ENCODE measurements around the gene FZD2. TPM values are rescaled to one million over a fixed set of nuclear protein-coding genes. Genes with fewer than 3 reads are reported as not detected.

FZD2 gene
- total RNA-seq, 1 experiment from 2014 or later, result 46.3 TPM

GRCh38 chr17:44541884-44542581, 15.3 kb upstream of the FZD2 start:
- no peaks in the 10 kb centered on the region for H3K36me3 ChIP-seq
- H3K9me3 ChIP-seq, result no peaks in the 10 kb centered on the region
- no peaks in the 10 kb centered on the region for H3K27me3 ChIP-seq
- peak; percentile 70 for DNase-seq
- no peak overlapping the region for H3K4me3 ChIP-seq

- Histone ChIP-seq H3K4me3 (peak overlapping the region; percentile 6; the same call in 1 of the 2 replicates), H3K36me3 (no peaks in the 10 kb centered on the region), H3K27me3 (no peaks in the 10 kb centered on the region), H3K9me3 (no peaks in the 10 kb centered on the region)
- peak; percentile 90 for DNase-seq
Measured at GRCh38 chr17:44543213-44543904, 13.9 kb upstream of the FZD2 start.

GRCh38 chr17:44543905-44544523, 13.3 kb upstream of the FZD2 start:
- H3K9me3 ChIP-seq, result no peaks in the 10 kb centered on the region
- no peak overlapping the region for H3K4me3 ChIP-seq
- H3K36me3 ChIP-seq, result no peaks in the 10 kb centered on the region
- DNase-seq, result no peak
- no peaks in the 10 kb centered on the region for H3K27me3 ChIP-seq

GRCh38 chr17:44546671-44547606, 10.3 kb upstream of the FZD2 start:
- Histone ChIP-seq H3K4me3 (no peak overlapping the region), H3K36me3 (no peaks in the 10 kb centered on the region), H3K27me3 (no peaks in the 10 kb centered on the region), H3K9me3 (no peaks in the 10 kb centered on the region)
- peak; percentile 42 for DNase-seq

- Histone ChIP-seq H3K9me3 (no peaks in the 10 kb centered on the region), H3K36me3 (no peaks in the 10 kb centered on the region), H3K27me3 (no peaks in the 10 kb centered on the region), H3K4me3 (no peak overlapping the region)
- DNase-seq, result peak; percentile 19
Measured at GRCh38 chr17:44547625-44548267, 9.5 kb upstream of the FZD2 start.

GRCh38 chr17:44548376-44549230, 8.7 kb upstream of the FZD2 start:
- DNase-seq, result no peak

GRCh38 chr17:44549686-44550085, 7.6 kb upstream of the FZD2 start:
- Histone ChIP-seq H3K36me3 (no peaks in the 10 kb centered on the region), H3K9me3 (no peaks in the 10 kb centered on the region)
- no peak for DNase-seq

More at GRCh38 chr17:44548376-44549230, 8.7 kb upstream of the FZD2 start:
- H3K27me3 ChIP-seq, result no peaks in the 10 kb centered on the region
- H3K4me3 ChIP-seq, result no peak overlapping the region
- no peaks in the 10 kb centered on the region for H3K36me3 ChIP-seq
- H3K9me3 ChIP-seq, result no peaks in the 10 kb centered on the region

GRCh38 chr17:44552361-44552760, 4.9 kb upstream of the FZD2 start:
- Histone ChIP-seq H3K36me3 (no peaks in the 10 kb centered on the region), H3K27me3 (no peaks in the 10 kb centered on the region), H3K4me3 (no peak overlapping the region), H3K9me3 (no peaks in the 10 kb centered on the region)
- DNase-seq, result no peak

More at GRCh38 chr17:44549686-44550085, 7.6 kb upstream of the FZD2 start:
- Histone ChIP-seq H3K4me3 (no peak overlapping the region), H3K27me3 (no peaks in the 10 kb centered on the region)

- H3K36me3 ChIP-seq, result peaks cover 15% of the 10 kb centered on the region
- no peak for DNase-seq
- H3K9me3 ChIP-seq, result no peaks in the 10 kb centered on the region
- H3K4me3 ChIP-seq, result no peak overlapping the region
- H3K27me3 ChIP-seq, result no peaks in the 10 kb centered on the region
Measured at GRCh38 chr17:44555099-44555498, 2.2 kb upstream of the FZD2 start.

GRCh38 chr17:44556166-44556831, 985 bp upstream of the FZD2 start:
- no peaks in the 10 kb centered on the region for H3K27me3 ChIP-seq
- H3K9me3 ChIP-seq, result no peaks in the 10 kb centered on the region
- peak overlapping the region; percentile 67 for H3K4me3 ChIP-seq
- peaks cover 25% of the 10 kb centered on the region for H3K36me3 ChIP-seq
- peak; percentile 25 for DNase-seq

GRCh38 chr17:44557651-44558285, 484 bp downstream of the FZD2 start:
- DNase-seq, result peak; percentile 69
- peak overlapping the region; percentile 67 for H3K4me3 ChIP-seq

GRCh38 chr17:44558334-44558709, 1.0 kb downstream of the FZD2 start:
- DNase-seq, result no peak
- Histone ChIP-seq H3K27me3 (no peaks in the 10 kb centered on the region), H3K36me3 (peaks cover 28% of the 10 kb centered on the region), H3K4me3 (peak overlapping the region; percentile 67), H3K9me3 (no peaks in the 10 kb centered on the region)

More at GRCh38 chr17:44557651-44558285, 484 bp downstream of the FZD2 start:
- no peaks in the 10 kb centered on the region for H3K27me3 ChIP-seq
- peaks cover 28% of the 10 kb centered on the region for H3K36me3 ChIP-seq
- no peaks in the 10 kb centered on the region for H3K9me3 ChIP-seq

GRCh38 chr17:44558710-44559633, 1.7 kb downstream of the FZD2 start:
- peak; percentile 39 for DNase-seq

More at GRCh38 chr17:44558710-44559633, 1.7 kb downstream of the FZD2 start:
- Histone ChIP-seq H3K27me3 (no peaks in the 10 kb centered on the region), H3K4me3 (peak overlapping the region; percentile 67), H3K9me3 (no peaks in the 10 kb centered on the region), H3K36me3 (peaks cover 28% of the 10 kb centered on the region)

Measured in MG63 (cell line).